PC-3 (cell line): ENCODE results near the gene PLD1. TPM values are rescaled to one million over a fixed set of nuclear protein-coding genes. Genes with fewer than 3 reads are reported as not detected.

ENCODE experiments used
- ATAC-seq: fragments of 200-7000 bp; cut with Tn5 transposase; 2 replicates; pipeline ENCODE4 v1.9.1; 2020; ENCODE audit warnings: mild to moderate bottlenecking, moderate library complexity
- BruUV-seq: library from RNA; stranded (reverse); fragments of 400-500 nt; replicated peaks from 2 replicates; lab custom pipeline; 2021; lab: Mats Ljungman, UMichigan
- CTCF ChIA-PET: fragments of 300-600 bp; sonication (Branson Sonifier 250); formaldehyde crosslinking; loops from one replicate; lab custom pipeline; 2022; ENCODE audit warnings: antibody characterized with exemption; lab: Charles Lee
- POLR2A ChIA-PET: fragments of 300-600 bp; sonication (Branson Sonifier 250); formaldehyde crosslinking; loops from one replicate; lab custom pipeline; 2022; ENCODE audit warnings: antibody characterized with exemption; ENCODE audit not compliant: unreplicated experiment; lab: Charles Lee
- DNase-seq: peaks from one replicate; pipeline ENCODE4 v3.0.0-alpha.2; 2015
- H2AFZ ChIP-seq: fragments of 300-600 bp; sonication (generic); 2 replicates; pipeline ENCODE4 v1.6.0; 2016; ENCODE audit warnings: antibody characterized with exemption, low read length
- H3F3A ChIP-seq: fragments of 300-600 bp; sonication (generic); one replicate; pipeline ENCODE4 v1.6.0; 2017; ENCODE audit warnings: antibody characterized with exemption, low read length, control low read depth, mild to moderate bottlenecking; ENCODE audit not compliant: unreplicated experiment
- H3K27ac ChIP-seq: fragments of 300-600 bp; sonication (generic); 2 replicates; pipeline ENCODE4 v1.5.1; 2016; ENCODE audit warnings: mild to moderate bottlenecking, low read length
- H3K27me3 ChIP-seq: fragments of 300-600 bp; sonication (generic); 2 replicates; pipeline ENCODE4 v1.6.1; 2016; ENCODE audit warnings: low read length, mixed read lengths
- H3K36me3 ChIP-seq: fragments of 300-600 bp; sonication (generic); 2 replicates; pipeline ENCODE4 v1.6.1; 2016; ENCODE audit warnings: low read depth, mixed run types, low read length, mixed read lengths
- H3K4me1 ChIP-seq: fragments of 300-600 bp; sonication (generic); 2 replicates; pipeline ENCODE4 v1.5.1; 2016; ENCODE audit warnings: low read length; ENCODE audit not compliant: insufficient read depth
- H3K4me2 ChIP-seq: fragments of 300-600 bp; sonication (generic); 2 replicates; pipeline ENCODE4 v1.6.0; 2016; ENCODE audit warnings: low read length
- H3K4me3 ChIP-seq: fragments of 300-600 bp; sonication (generic); 2 replicates; pipeline ENCODE4 v1.5.1; 2016; ENCODE audit warnings: mild to moderate bottlenecking, low read length, mixed read lengths
- H3K79me2 ChIP-seq: fragments of 300-600 bp; sonication (generic); 2 replicates; pipeline ENCODE4 v1.6.1; 2017; ENCODE audit warnings: low read length, mixed read lengths
- H3K9ac ChIP-seq: fragments of 300-600 bp; sonication (generic); 2 replicates; pipeline ENCODE4 v1.6.0; 2016; ENCODE audit warnings: mild to moderate bottlenecking, low read length
- H3K9me2 ChIP-seq: fragments of 300-600 bp; sonication (generic); replicated peaks from 2 replicates; pipeline ENCODE4 v1.6.1; 2016; ENCODE audit warnings: mixed run types, low read length, mixed read lengths
- H3K9me3 ChIP-seq: fragments of 300-600 bp; sonication (generic); 2 replicates; pipeline ENCODE4 v1.6.1; 2016; ENCODE audit warnings: low read length, mixed read lengths
- H4K20me1 ChIP-seq: fragments of 300-600 bp; sonication (generic); 2 replicates; pipeline ENCODE4 v1.6.1; 2016; ENCODE audit warnings: low read length, mixed read lengths
- CTCF ChIP-seq: fragments of 300-600 bp; sonication (generic); conservative IDR thresholded peaks from 2 replicates; pipeline ENCODE4 v1.5.1; 2017; ENCODE audit warnings: antibody characterized with exemption, low read depth, mild to moderate bottlenecking, low read length
- EZH2 ChIP-seq: fragments of 300-600 bp; sonication (generic); IDR thresholded peaks from one replicate; pipeline ENCODE4 v1.6.1; 2017; ENCODE audit warnings: antibody characterized with exemption, mild to moderate bottlenecking, low read length; ENCODE audit not compliant: unreplicated experiment
- EZH2phosphoT487 ChIP-seq: fragments of 300-600 bp; sonication (generic); IDR thresholded peaks from 2 replicates; pipeline ENCODE4 v1.6.1; 2018; ENCODE audit warnings: mild to moderate bottlenecking, antibody characterized with exemption, low read length, borderline replicate concordance
- intact Hi-C: fragments of 100-400 bp; cut with micrococcal nuclease; formaldehyde crosslinking; loops from 2 replicates; pipeline ENCODE4 v1.9.0; 2023
- total RNA-seq: library from RNA; depleted of rRNA; stranded (reverse); fragments of >200 nt; gene quantifications from 2 replicates; pipeline ENCODE4 v1.2.3, GENCODE V29; 2014

Gene PLD1
- total RNA-seq, 1 experiment from 2014 or later: 7.3 TPM

GRCh38 chr3:171688593-171688992 is 121.7 kb downstream of the PLD1 start:
- CTCF ChIA-PET: interaction anchor here (0.6 kb wide), 1 partner anchor 75 kb away, joined by 4 read pairs; no protein-coding TSS in a partner anchor

GRCh38 chr3:171688002-171688401 is 122.3 kb downstream of the PLD1 start:
- ChIA-PET POLR2A (interaction anchor here (0.6 kb wide), 1 partner anchor 72 kb away, joined by 5 read pairs; no protein-coding TSS in a partner anchor), CTCF (interaction anchor here (0.6 kb wide), 1 partner anchor 74 kb away, joined by 4 read pairs; no protein-coding TSS in a partner anchor)
- H3K9ac ChIP-seq: no peak overlapping the region
- H3F3A ChIP-seq: no peaks in the 10 kb centered on the region
- intact Hi-C loops: no loop called here
- H3K36me3 ChIP-seq: no peaks in the 10 kb centered on the region
- no peaks in the 10 kb centered on the region for H3K9me2 ChIP-seq
- H2AFZ ChIP-seq: no peak overlapping the region
- H3K9me3 ChIP-seq: no peaks in the 10 kb centered on the region
- H4K20me1 ChIP-seq: no peaks in the 10 kb centered on the region
- BruUV-seq: no TSS peak
- H3K4me2 ChIP-seq: no peak overlapping the region
- TF ChIP-seq CTCF: no peak
- no peak for TF ChIP-seq EZH2
- no peak for TF ChIP-seq EZH2phosphoT487
- DNase-seq (no peak), ATAC-seq (no peak)
- H3K79me2 ChIP-seq: no peaks in the 10 kb centered on the region
- H3K27me3 ChIP-seq: no peaks in the 10 kb centered on the region
- no peak overlapping the region for H3K4me3 ChIP-seq
- H3K27ac ChIP-seq: no peak overlapping the region
- H3K4me1 ChIP-seq: no peaks in the 10 kb centered on the region

More at GRCh38 chr3:171688593-171688992, 121.7 kb downstream of the PLD1 start:
- no peak overlapping the region for H3K4me2 ChIP-seq
- no peaks in the 10 kb centered on the region for H4K20me1 ChIP-seq
- H3K9ac ChIP-seq: no peak overlapping the region
- no peaks in the 10 kb centered on the region for H3K79me2 ChIP-seq
- H3K4me3 ChIP-seq: no peak overlapping the region
- no peaks in the 10 kb centered on the region for H3K9me3 ChIP-seq
- no peaks in the 10 kb centered on the region for H3K4me1 ChIP-seq
- intact Hi-C loops: no loop called here
- no peak overlapping the region for H2AFZ ChIP-seq
- POLR2A ChIA-PET: interaction anchor here (0.6 kb wide), 1 partner anchor 72 kb away, joined by 5 read pairs; no protein-coding TSS in a partner anchor
- no peak for TF ChIP-seq EZH2
- TF ChIP-seq EZH2phosphoT487: no peak
- no peak for TF ChIP-seq CTCF
- H3K9me2 ChIP-seq: no peaks in the 10 kb centered on the region
- DNase-seq (no peak), ATAC-seq (no peak)
- no peak overlapping the region for H3K27ac ChIP-seq
- no peaks in the 10 kb centered on the region for H3K36me3 ChIP-seq
- no TSS peak for BruUV-seq
- H3K27me3 ChIP-seq: no peaks in the 10 kb centered on the region
- no peaks in the 10 kb centered on the region for H3F3A ChIP-seq

- ChIA-PET CTCF (no interaction called here), POLR2A (no interaction called here)
- H3K4me1 ChIP-seq: no peaks in the 10 kb centered on the region
- H3K36me3 ChIP-seq: no peaks in the 10 kb centered on the region
- no peak overlapping the region for H3K9ac ChIP-seq
- H3K79me2 ChIP-seq: no peaks in the 10 kb centered on the region
- H3K4me2 ChIP-seq: no peak overlapping the region
- no peak for DNase-seq
- no peak for ATAC-seq
- no peaks in the 10 kb centered on the region for H3K9me3 ChIP-seq
- no peak overlapping the region for H3K27ac ChIP-seq
- H3K4me3 ChIP-seq: no peak overlapping the region
- intact Hi-C loops: no loop called here
- no peaks in the 10 kb centered on the region for H3K9me2 ChIP-seq
- BruUV-seq: no TSS peak
- H3F3A ChIP-seq: no peaks in the 10 kb centered on the region
- H3K27me3 ChIP-seq: no peaks in the 10 kb centered on the region
- TF ChIP-seq EZH2phosphoT487 (no peak), CTCF (no peak), EZH2 (no peak)
- no peaks in the 10 kb centered on the region for H4K20me1 ChIP-seq
- no peak overlapping the region for H2AFZ ChIP-seq
Measured at GRCh38 chr3:171687581-171687980, 122.7 kb downstream of the PLD1 start.
